Stimulated activated CD8-positive, alpha-beta memory T cell treated with anti-CD3 and anti-CD28 coated beads, Interleukin-15, amount 100 ng/mL, for 1 hour (primary cell): Measurements from ENCODE around the gene GPATCH2.
"Not testable (repeated sequence)": the region's sequence is repeated elsewhere in the genome, so short reads cannot be mapped to it uniquely, and the experiment has no call there.

Source experiments
- DNase-seq: peaks from one replicate; pipeline ENCODE4 v3.0.0-alpha.2; 2020; ENCODE audit warnings: low read depth

GPATCH2 gene

GRCh38 chr1:217525773-217526490 lies 105.0 kb downstream of the GPATCH2 start:
- DNase-seq, result no peak

GRCh38 chr1:217524787-217525520 lies 105.9 kb downstream of the GPATCH2 start:
- no peak for DNase-seq

GRCh38 chr1:217523921-217524320 lies 107.0 kb downstream of the GPATCH2 start:
- DNase-seq, result not testable (repeated sequence)

GRCh38 chr1:217522277-217522676 lies 108.6 kb downstream of the GPATCH2 start:
- no peak for DNase-seq

GRCh38 chr1:217521317-217521716 lies 109.6 kb downstream of the GPATCH2 start:
- DNase-seq, result no peak

DNA sequence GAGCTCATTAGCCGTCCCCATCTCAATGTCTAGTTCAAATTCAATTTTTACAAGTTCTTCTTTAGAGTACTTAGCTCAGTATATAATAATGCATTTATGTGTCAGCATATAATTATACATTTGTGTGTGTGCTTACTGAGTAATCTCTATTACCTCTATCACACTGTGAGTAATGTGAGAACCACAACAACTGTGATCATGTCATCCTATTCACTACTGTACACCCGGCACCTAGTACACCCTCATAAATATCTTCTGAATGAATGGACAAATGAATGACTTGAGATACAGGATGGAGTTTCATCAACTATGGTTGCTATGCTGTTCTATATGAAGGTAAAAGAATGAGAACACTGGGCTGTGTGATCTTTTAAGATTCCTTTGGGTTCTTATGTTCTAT lies 124.0 kb downstream of the GPATCH2 start:
- no peak for DNase-seq

- DNase-seq, result no peak
Observed at GRCh38 chr1:217498209-217498608, 132.7 kb downstream of the GPATCH2 start.

DNA sequence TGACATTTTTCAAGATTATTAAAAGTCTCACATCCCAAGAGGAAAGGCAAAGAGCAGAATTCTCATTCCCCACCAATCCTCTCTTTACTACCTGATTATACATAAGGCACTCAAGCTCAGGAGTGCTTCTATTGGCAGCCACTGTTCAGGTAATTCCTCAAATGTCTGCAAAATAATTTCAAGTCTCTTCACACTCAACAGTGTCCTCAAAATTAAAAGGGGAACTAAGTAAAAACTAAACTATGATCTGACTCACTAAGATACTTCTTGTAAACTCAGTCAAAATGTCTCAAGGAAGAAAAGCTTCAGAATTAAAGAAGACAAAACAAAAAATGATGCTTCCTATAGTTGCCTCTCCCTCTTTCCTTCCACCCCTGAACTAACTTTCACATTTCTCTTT lies 135.6 kb downstream of the GPATCH2 start:
- DNase-seq, result no peak

DNA sequence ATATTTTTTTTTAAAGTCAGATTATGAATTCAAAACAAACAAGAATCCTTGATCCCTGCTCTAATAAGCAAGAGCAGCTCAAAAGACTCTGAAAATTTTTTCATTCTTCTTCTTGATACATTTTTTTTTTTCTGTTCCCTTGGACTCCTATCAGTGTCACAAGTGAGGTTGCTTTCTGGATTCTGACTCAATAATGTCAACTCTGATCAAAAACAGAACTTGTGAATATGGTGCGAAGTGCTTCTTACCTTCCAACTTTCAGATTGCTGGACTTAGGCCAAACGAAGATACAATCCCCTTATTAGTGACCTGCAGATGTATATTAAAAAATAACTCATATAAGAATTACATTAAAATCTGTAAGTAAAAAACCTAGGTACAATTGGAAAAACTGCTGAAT lies 136.1 kb downstream of the GPATCH2 start:
- no peak for DNase-seq

GRCh38 chr1:217493290-217493689 lies 137.6 kb downstream of the GPATCH2 start:
- DNase-seq, result no peak

DNA sequence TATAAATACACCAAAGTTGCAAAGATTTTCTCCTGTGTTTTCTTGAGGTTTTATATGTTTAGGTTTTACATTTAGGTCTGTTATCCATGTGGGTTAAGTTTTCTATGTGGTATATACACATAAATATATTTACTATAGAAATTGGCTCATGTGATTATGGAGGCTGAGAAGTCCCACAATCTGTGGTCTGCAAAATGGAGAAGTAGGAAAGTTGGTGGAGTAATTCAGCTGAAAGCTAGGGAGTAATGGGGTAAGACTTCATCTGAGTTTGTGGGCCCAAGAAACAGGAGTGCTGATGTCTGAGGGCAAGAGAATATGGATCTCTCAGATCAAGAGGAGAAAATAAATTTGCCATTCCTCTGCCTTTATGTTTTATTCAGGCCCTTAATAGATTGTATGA lies 146.0 kb downstream of the GPATCH2 start:
- DNase-seq, result no peak

GRCh38 chr1:217482356-217483102 lies 148.4 kb downstream of the GPATCH2 start:
- no peak for DNase-seq

GRCh38 chr1:217478450-217478849 lies 152.4 kb downstream of the GPATCH2 start:
- DNase-seq, result no peak

- no peak for DNase-seq
Observed at GRCh38 chr1:217472915-217473314, 158.0 kb downstream of the GPATCH2 start.

DNA sequence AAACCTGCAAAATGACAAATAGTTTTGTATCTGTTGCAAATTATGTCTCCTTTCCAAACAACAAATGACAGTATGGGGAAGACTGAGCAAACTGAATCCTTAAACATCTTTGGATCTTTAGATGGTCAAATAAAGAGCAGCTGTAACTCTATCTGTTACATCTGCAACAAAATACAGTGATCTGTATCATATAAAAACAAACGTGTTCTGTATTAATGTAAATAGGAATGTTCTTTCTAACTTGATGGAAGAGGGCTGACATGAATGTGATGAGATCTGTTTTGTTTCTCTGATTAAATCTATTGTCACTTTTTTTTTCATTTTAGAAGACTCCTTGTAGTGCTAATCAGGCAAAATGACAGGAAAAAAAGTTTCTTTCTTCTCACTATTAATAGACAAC lies 159.5 kb downstream of the GPATCH2 start:
- DNase-seq, result no peak

DNA sequence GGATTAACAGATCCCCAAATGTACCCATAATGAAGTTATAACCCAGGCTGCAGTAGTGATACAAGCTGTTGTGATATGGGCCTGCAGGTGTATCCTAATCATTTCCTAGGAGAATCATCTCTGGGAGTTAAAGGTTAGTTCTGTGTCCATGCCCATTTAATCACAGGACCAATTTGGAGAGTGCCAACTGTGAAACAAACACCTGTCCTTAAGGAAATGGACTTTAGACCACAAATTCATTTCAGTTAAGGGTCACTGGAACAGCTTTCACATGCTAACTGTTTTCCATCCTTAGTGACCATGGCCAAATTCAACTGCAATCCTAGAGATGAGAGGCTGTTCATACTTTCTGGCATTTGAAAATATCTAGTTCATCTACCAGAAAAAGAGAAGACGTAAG lies 160.9 kb downstream of the GPATCH2 start:
- DNase-seq, result no peak

GRCh38 chr1:217465102-217465501 lies 165.8 kb downstream of the GPATCH2 start:
- no peak for DNase-seq

GRCh38 chr1:217462666-217463065 lies 168.2 kb downstream of the GPATCH2 start:
- no peak for DNase-seq

- no peak for DNase-seq
Observed at GRCh38 chr1:217462159-217462558, 168.7 kb downstream of the GPATCH2 start.

DNA sequence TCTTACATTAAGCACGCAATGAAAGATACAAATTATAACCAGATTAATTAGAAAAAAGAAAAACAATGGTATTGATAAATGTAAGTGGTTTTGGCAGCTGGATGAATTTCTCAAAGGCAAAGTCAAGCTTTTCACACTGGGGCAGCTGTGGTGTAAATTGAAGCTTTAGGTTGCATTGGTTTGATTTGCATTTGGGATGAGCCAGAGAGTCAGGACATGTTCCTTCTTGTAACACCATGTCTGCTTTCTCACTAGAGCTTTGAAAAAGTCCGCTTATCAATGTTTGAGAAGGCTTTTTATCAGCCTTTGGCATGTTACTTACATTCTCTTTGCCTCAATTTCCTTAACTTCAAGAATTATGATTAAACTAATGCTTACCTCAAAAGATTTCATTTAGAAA lies 173.9 kb downstream of the GPATCH2 start:
- no peak for DNase-seq

DNA sequence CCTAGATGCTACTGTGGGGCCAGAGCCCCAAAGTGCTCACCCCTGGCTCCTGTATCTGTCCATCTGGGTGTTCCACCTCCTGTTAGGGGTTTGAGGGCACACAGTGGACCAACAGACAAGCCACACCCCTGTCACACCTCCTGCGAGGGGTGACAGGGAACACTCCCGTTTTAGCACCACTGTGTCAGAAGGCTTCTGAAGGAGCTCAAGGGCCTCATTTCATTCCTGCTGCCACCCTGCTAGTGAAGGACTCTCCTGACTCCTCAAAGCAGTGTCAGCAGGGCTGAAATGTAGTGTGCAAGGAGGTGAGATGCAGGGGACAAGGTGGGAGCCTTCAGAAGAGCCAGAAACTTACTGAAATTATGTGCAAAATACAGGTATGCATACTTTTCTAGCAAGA lies 174.6 kb downstream of the GPATCH2 start:
- DNase-seq, result no peak

- DNase-seq, result no peak
Observed at GRCh38 chr1:217453816-217454215, 177.1 kb downstream of the GPATCH2 start.

GRCh38 chr1:217449370-217449769 lies 181.5 kb downstream of the GPATCH2 start:
- no peak for DNase-seq
